K562 (cell line): Measurements from ENCODE around the gene STAU1. TPM values are rescaled to one million over a fixed set of nuclear protein-coding genes. Genes with fewer than 3 reads are reported as not detected.

Source experiments
- CBFA2T3 ChIP-seq: fragments of 450-650 bp; IDR thresholded peaks from 2 replicates; pipeline ENCODE4 v1.6.1; 2017
- CBX8 ChIP-seq: fragments of 200-600 bp; sonication (generic); IDR thresholded peaks from 2 replicates; pipeline ENCODE4 v1.6.1; 2012; ENCODE audit warnings: borderline replicate concordance, mixed run types, low read depth, mild to moderate bottlenecking, moderate library complexity, mixed read lengths, low read length, control low read depth, inconsistent platforms; ENCODE audit not compliant: poor library complexity, severe bottlenecking; ENCODE audit errors: extremely low read depth
- CHD7 ChIP-seq: fragments of 200-600 bp; sonication (generic); IDR thresholded peaks from one replicate; pipeline ENCODE4 v1.6.1; 2012; ENCODE audit warnings: mild to moderate bottlenecking, low read depth, low read length, inconsistent platforms
- ETS1 ChIP-seq: conservative IDR thresholded peaks from 2 replicates; pipeline ENCODE4 v1.6.1; 2011; ENCODE audit warnings: low read depth, mild to moderate bottlenecking, low read length; ENCODE audit not compliant: control insufficient read depth
- HOMEZ ChIP-seq: fragments of 250-450 bp; sonication (Bioruptor Pico); IDR thresholded peaks from 2 replicates; pipeline ENCODE4 v1.4.0; 2020; ENCODE audit warnings: mild to moderate bottlenecking, moderate library complexity
- MEIS2 ChIP-seq: fragments of 450-650 bp; IDR thresholded peaks from 2 replicates; pipeline ENCODE4 v1.6.1; 2014; ENCODE audit warnings: mild to moderate bottlenecking; ENCODE audit not compliant: partially characterized antibody
- MNT ChIP-seq, 2 experiments: fragments of 450-650 bp; conservative IDR thresholded peaks; 2 replicates each; pipeline ENCODE4 v1.6.1; 2017; ENCODE audit warnings: mild to moderate bottlenecking in 2 of 2, moderate library complexity in 2 of 2
- PRMT5 ChIP-seq: sonication (generic); formaldehyde crosslinking; IDR thresholded peaks from 2 replicates; pipeline ENCODE4 v1.5.0; 2020; ENCODE audit warnings: missing genetic modification reagents
- TAL1 ChIP-seq: fragments of 450-650 bp; IDR thresholded peaks from 2 replicates; pipeline ENCODE4 v1.6.1; 2016; ENCODE audit warnings: mild to moderate bottlenecking
- TCF3 ChIP-seq: sonication (generic); formaldehyde crosslinking; IDR thresholded peaks from 2 replicates; pipeline ENCODE4 v1.4.0; 2020; ENCODE audit warnings: mild to moderate bottlenecking, missing genetic modification reagents
- TEAD1 ChIP-seq, 2 experiments: fragments of 450-650 bp in 1 of 2; sonication (generic) in 1 of 2; formaldehyde crosslinking; IDR thresholded peaks; 2 replicates each; pipeline versions ENCODE4 v1.4.0 to v1.8.0; 2020 to 2022; ENCODE audit warnings: mild to moderate bottlenecking in 2 of 2, missing genetic modification reagents in 1 of 2
- ZNF263 ChIP-seq: sonication (generic); formaldehyde crosslinking; IDR thresholded peaks from 2 replicates; pipeline ENCODE4 v1.8.0; 2022; ENCODE audit warnings: mild to moderate bottlenecking, missing genetic modification reagents, borderline replicate concordance
- polyA plus RNA-seq, 8 experiments: library from polyadenylated mRNA; depleted of rRNA in 4 of 8; stranded (reverse) in 5 of 8; unstranded in 3 of 8; fragments of >200 nt; fragmentation: Nextera tagmentation in 2 of 8; fragmentation: Illumina TruSeq in 1 of 8; extraction: Ambion mirVana in 2 of 8; extraction: Trizol in 1 of 8; gene quantifications; 2 replicates each; pipeline versions ENCODE4 v1.2.1 to v1.2.3, GENCODE V29; 2011 to 2014; ENCODE audit warnings: inconsistent platforms in 1 of 8, missing spikeins in 1 of 8
- total RNA-seq, 7 experiments: library from RNA; depleted of rRNA in 6 of 7; stranded (reverse); fragments of >200 nt in 6 of 7; fragmentation: Illumina TruSeq in 2 of 7; extraction: Trizol in 2 of 7; gene quantifications; 2 replicates each; pipeline versions ENCODE4 v1.2.1 to v1.2.3, GENCODE V29; 2011 to 2021; ENCODE audit warnings: low replicate concordance in 1 of 7

The STAU1 gene
- total and polyA plus RNA-seq, 9 of the 15 experiments (the other 6 are each of a cell fraction or from before 2014, with no cell fraction given), result 18.0 to 106 (median 50.6) TPM

- TF ChIP-seq HOMEZ (CRISPR knock-in tag) (no peak), TAL1 (peak; percentile 52), CBFA2T3 (0 out of 2 replicates have a peak, but pooled peaks have one; percentile 16), MNT (conservative IDR thresholded peaks at IDR 0.05) (no peak), MEIS2 (peak; percentile 10), ETS1 (no peak), TEAD1 (CRISPR knock-in tag; IDR thresholded peaks at IDR 0.05) (peak in 1 of 2 experiments; percentile 28; a peak in 1 of 4 replicates), TCF3 (CRISPR knock-in tag) (peak; percentile 46; the same call in 1 of the 2 replicates), ZNF263 (CRISPR knock-in tag) (no peak), CHD7 (no peak), CBX8 (no peak), PRMT5 (CRISPR knock-in tag) (no peak)
Observed at GRCh38 chr20:49100972-49101371, 87.2 kb downstream of the STAU1 start (continued).
